HEK293T (cell line): Measurements from ENCODE around the gene PBOV1.

Experiments
- ARNT ChIP-seq: fragments of 450-650 bp; IDR thresholded peaks from 2 replicates; pipeline ENCODE4 v1.6.1; 2017; ENCODE audit warnings: mild to moderate bottlenecking
- BHLHE40 ChIP-seq: fragments of 450-650 bp; IDR thresholded peaks from 2 replicates; pipeline ENCODE4 v1.6.1; 2016; ENCODE audit warnings: mild to moderate bottlenecking, moderate library complexity, borderline replicate concordance
- ELF4 ChIP-seq: fragments of 450-650 bp; IDR thresholded peaks from 2 replicates; pipeline ENCODE4 v1.6.1; 2017; ENCODE audit warnings: antibody characterized with exemption
- FOXA1 ChIP-seq: fragments of 450-650 bp; IDR thresholded peaks from 2 replicates; pipeline ENCODE4 v1.6.1; 2016; ENCODE audit warnings: mild to moderate bottlenecking
- FOXK2 ChIP-seq: fragments of 450-650 bp; IDR thresholded peaks from 2 replicates; pipeline ENCODE4 v1.6.1; 2016; ENCODE audit warnings: mild to moderate bottlenecking
- L3MBTL2 ChIP-seq: fragments of 450-650 bp; conservative IDR thresholded peaks from 2 replicates; pipeline ENCODE4 v1.6.1; 2016; ENCODE audit warnings: mild to moderate bottlenecking
- NFRKB ChIP-seq: fragments of 450-650 bp; IDR thresholded peaks from 2 replicates; pipeline ENCODE4 v1.6.1; 2016; ENCODE audit warnings: mild to moderate bottlenecking, moderate library complexity
- PKNOX1 ChIP-seq: fragments of 450-650 bp; IDR thresholded peaks from 2 replicates; pipeline ENCODE4 v1.6.1; 2016
- SP1 ChIP-seq: fragments of 450-650 bp; IDR thresholded peaks from 2 replicates; pipeline ENCODE4 v1.6.1; 2017
- SUZ12 ChIP-seq: fragments of 450-650 bp; IDR thresholded peaks from 2 replicates; pipeline ENCODE4 v1.6.1; 2016; ENCODE audit warnings: mild to moderate bottlenecking
- TARDBP ChIP-seq: fragments of 450-650 bp; IDR thresholded peaks from 2 replicates; pipeline ENCODE4 v1.6.1; 2016
- ZNF384 ChIP-seq: fragments of 450-650 bp; IDR thresholded peaks from 2 replicates; pipeline ENCODE4 v1.6.1; 2016

DNA sequence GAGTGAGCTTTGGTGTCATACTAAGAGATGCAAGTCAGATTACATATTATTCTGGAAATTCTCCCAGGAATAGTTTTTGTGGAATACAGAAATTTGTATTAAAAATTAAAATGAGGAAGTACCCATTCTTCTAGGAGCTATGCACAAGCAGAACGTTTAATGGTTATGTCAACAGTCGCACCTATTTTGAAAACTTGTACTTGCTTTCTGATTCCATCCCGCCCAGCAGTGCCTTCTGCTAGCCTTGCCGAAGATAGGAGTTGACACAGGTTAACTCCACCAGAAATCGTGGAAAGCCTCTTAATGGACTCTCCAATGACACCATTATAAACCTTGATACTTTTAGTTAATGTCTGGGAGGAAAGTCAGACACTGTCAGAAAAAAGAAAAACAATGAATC, 6.7 kb downstream of the PBOV1 start:
- TF ChIP-seq ELF4 (no peak), SP1 (no peak), FOXK2 (no peak), NFRKB (no peak), FOXA1 (no peak), BHLHE40 (no peak), L3MBTL2 (no peak), ZNF384 (no peak), ARNT (no peak), TARDBP (no peak), PKNOX1 (no peak), SUZ12 (no peak)
